Tibial artery (tissue), 4 donors: ENCODE data around the gene CLDN18.

Source experiments
- DNase-seq, 2 donors: peaks; one replicate each; pipeline ENCODE4 v3.0.0-alpha.2; 2019
- H3K27ac ChIP-seq, 2 donors: fragments of 200-600 bp; sonication (generic) in 1 of 2; 1 replicate in 1 of 2; 2 replicates in 1 of 2; pipeline ENCODE4 v1.5.1; 2018 to 2019; ENCODE audit warnings: mild to moderate bottlenecking in 1 of 2
- H3K27me3 ChIP-seq, 2 donors: fragments of 200-600 bp; sonication (generic) in 1 of 2; one replicate each; pipeline versions ENCODE4 v1.5.1 to v1.6.0; 2016 to 2019
- H3K36me3 ChIP-seq, 3 donors: fragments of 200-600 bp; sonication (generic) in 2 of 3; one replicate each; pipeline ENCODE4 v1.5.1; 2016 to 2019; ENCODE audit warnings: mild to moderate bottlenecking in 2 of 3
- H3K4me1 ChIP-seq, 4 donors: fragments of 200-600 bp; sonication (generic) in 2 of 4; 1 replicate in 3 of 4; 2 replicates in 1 of 4; pipeline ENCODE4 v1.5.1; 2016 to 2019
- H3K4me3 ChIP-seq, 2 donors: fragments of 200-600 bp; sonication (generic) in 1 of 2; 1 replicate in 1 of 2; 2 replicates in 1 of 2; pipeline ENCODE4 v1.5.1; 2018 to 2019; ENCODE audit warnings: mild to moderate bottlenecking in 2 of 2
- H3K9me3 ChIP-seq, 3 donors: fragments of 200-600 bp; sonication (generic) in 1 of 3; one replicate each; pipeline ENCODE4 v1.5.1; 2016 to 2019
- intact Hi-C: fragments of 100-400 bp; cut with DNase I; formaldehyde crosslinking; loops from one replicate; pipeline ENCODE4 v1.15.0; 2023; ENCODE audit warnings: low total_unique reads
- TF ChIP-seq, protein P1 (sequence below), 2 experiments: fragments of 200-600 bp in 1 of 2; fragments of 450-650 bp in 1 of 2; IDR thresholded peaks; one replicate each; pipeline ENCODE4 v1.5.1; 2017 to 2019; ENCODE audit warnings: antibody characterized with exemption in 2 of 2, mild to moderate bottlenecking in 1 of 2, moderate library complexity in 1 of 2

The CLDN18 gene

DNA sequence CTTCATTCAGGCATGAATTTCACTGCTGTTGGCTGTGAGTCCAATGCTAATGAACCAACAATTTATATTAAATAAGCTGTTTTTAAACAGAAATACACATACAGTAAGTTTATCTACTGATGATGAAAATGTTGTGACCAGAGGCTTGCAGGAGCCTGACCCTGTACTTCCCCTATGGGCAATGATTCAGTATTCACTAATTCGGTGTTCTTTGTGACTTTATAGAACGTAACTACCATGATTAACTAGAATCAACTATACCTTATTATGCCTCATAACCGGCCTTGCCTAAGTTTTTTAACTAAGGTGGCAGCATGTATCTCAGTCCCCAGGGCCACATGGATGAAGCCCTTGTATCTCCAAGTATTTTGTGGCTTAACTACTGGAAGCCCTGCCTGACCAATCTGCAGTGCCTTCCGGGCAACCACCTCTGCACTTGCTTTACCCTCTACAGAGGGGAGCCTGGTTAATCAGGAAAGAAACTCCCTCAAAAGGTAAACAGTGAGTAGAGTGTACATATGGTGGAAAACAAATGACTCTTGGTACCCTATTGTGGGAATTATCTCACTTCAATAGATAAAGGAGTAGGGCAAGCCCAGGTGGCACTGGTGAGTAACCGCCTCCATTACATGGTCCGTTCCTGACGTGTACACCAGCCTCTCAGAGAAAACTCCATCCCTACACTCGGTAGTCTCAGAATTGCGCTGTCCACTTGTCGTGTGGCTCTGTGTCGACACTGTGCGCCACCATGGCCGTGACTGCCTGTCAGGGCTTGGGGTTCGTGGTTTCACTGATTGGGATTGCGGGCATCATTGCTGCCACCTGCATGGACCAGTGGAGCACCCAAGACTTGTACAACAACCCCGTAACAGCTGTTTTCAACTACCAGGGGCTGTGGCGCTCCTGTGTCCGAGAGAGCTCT lies 11.6 kb upstream of the CLDN18 start:
- intact Hi-C loops = no loop called here
- H3K9me3 ChIP-seq = peaks cover 0 to 18% (median 0%) of the 10 kb centered on the region in 3 donors
- peaks cover 0 to 20% of the 10 kb centered on the region in 2 donors for H3K27me3 ChIP-seq
- no peak for DNase-seq
- no peaks in the 10 kb centered on the region for H3K36me3 ChIP-seq
- TF ChIP-seq, protein P1, sequence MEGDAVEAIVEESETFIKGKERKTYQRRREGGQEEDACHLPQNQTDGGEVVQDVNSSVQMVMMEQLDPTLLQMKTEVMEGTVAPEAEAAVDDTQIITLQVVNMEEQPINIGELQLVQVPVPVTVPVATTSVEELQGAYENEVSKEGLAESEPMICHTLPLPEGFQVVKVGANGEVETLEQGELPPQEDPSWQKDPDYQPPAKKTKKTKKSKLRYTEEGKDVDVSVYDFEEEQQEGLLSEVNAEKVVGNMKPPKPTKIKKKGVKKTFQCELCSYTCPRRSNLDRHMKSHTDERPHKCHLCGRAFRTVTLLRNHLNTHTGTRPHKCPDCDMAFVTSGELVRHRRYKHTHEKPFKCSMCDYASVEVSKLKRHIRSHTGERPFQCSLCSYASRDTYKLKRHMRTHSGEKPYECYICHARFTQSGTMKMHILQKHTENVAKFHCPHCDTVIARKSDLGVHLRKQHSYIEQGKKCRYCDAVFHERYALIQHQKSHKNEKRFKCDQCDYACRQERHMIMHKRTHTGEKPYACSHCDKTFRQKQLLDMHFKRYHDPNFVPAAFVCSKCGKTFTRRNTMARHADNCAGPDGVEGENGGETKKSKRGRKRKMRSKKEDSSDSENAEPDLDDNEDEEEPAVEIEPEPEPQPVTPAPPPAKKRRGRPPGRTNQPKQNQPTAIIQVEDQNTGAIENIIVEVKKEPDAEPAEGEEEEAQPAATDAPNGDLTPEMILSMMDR (IDR thresholded peaks at IDR 0.05) = no peak
- no peaks in the 10 kb centered on the region for H3K4me1 ChIP-seq
- H3K4me3 ChIP-seq = no peak overlapping the region
- H3K27ac ChIP-seq = no peak overlapping the region

- Histone ChIP-seq H3K9me3 (no peaks in the 10 kb centered on the region), H3K27ac (no peak overlapping the region), H3K4me3 (no peak overlapping the region), H3K4me1 (no peaks in the 10 kb centered on the region), H3K36me3 (no peaks in the 10 kb centered on the region), H3K27me3 (peaks cover 0 to 13% of the 10 kb centered on the region in 2 donors)
- no peak for DNase-seq
- TF ChIP-seq, protein P1 (IDR thresholded peaks at IDR 0.05) = no peak
- intact Hi-C loops = no loop called here
Measured at GRCh38 chr3:138003069-138003468, 6.9 kb upstream of the CLDN18 start.

DNA sequence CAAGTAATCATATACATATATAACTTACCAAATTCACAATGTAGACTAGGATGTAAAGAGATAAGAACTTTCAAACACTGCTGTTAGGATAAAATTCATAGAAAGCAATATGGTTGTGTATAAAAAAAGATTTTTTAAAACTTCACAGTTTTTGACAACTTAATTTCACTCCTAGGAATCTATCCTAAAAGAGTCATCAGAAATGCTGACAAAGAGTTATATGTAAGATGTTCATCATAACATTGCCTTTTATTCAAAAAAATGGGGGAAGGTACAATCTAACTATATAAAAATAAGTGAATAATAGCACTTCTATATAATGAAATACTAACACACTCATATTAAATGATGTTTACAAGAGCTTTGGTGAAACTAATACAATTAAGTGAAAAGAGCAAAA lies 4.3 kb upstream of the CLDN18 start:
- Histone ChIP-seq H3K4me3 (no peak overlapping the region), H3K27ac (no peak overlapping the region), H3K9me3 (no peaks in the 10 kb centered on the region), H3K4me1 (peaks cover 0 to 9% (median 2%) of the 10 kb centered on the region in 4 donors), H3K27me3 (no peaks in the 10 kb centered on the region), H3K36me3 (no peaks in the 10 kb centered on the region)
- DNase-seq = no peak
- intact Hi-C loops = no loop called here
- TF ChIP-seq, protein P1 (IDR thresholded peaks at IDR 0.05) = no peak

DNA sequence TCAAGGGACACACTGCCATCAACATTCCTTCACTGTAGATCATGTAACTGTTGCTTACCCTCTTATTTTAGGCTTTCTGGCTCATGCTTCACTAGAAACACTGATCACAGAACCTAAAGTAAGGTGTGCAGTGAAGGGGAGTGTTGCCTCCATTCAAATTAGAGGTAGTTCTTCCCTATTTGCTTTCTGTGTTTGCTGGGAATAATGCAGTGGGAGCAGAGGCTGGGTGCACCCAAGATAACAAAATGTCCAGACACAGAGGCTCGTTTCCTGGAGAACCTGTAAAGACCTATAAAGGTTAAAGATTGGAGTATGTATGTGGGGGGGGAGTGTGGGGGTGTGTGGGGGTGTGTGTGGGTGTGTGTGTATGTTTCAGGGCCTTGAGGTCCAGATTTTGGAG lies 2.1 kb upstream of the CLDN18 start:
- TF ChIP-seq, protein P1 (IDR thresholded peaks at IDR 0.05) = no peak
- peaks cover 0 to 9% (median 2%) of the 10 kb centered on the region in 4 donors for H3K4me1 ChIP-seq
- H3K4me3 ChIP-seq = no peak overlapping the region
- no peaks in the 10 kb centered on the region for H3K9me3 ChIP-seq
- no peak for DNase-seq
- H3K36me3 ChIP-seq = no peaks in the 10 kb centered on the region
- H3K27ac ChIP-seq = no peak overlapping the region
- no peaks in the 10 kb centered on the region for H3K27me3 ChIP-seq
- intact Hi-C loops = no loop called here

GRCh38 chr3:138010273-138010590 lies 267 bp downstream of the CLDN18 start:
- H3K4me1 ChIP-seq = peaks cover 0 to 9% (median 2%) of the 10 kb centered on the region in 4 donors
- H3K27me3 ChIP-seq = no peaks in the 10 kb centered on the region
- TF ChIP-seq, protein P1 (IDR thresholded peaks at IDR 0.05) = no peak
- H3K9me3 ChIP-seq = no peaks in the 10 kb centered on the region
- intact Hi-C loops = no loop called here
- no peak overlapping the region for H3K27ac ChIP-seq
- no peak overlapping the region for H3K4me3 ChIP-seq
- H3K36me3 ChIP-seq = no peaks in the 10 kb centered on the region
- DNase-seq = no peak
